Measurements from ENCODE around the gene TP53.

GRCh38 chr17:7636163-7636562, 51.1 kb downstream of the TP53 start:
- TF ChIP-seq POLR2AphosphoS5 (IDR thresholded peaks at IDR 0.05; ENCODE audit: low read depth, low read length) = no peak
- no peak for TF ChIP-seq TAF1 (IDR thresholded peaks at IDR 0.05; ENCODE audit: low read depth, low read length)
- no peak for TF ChIP-seq POLR2A (IDR thresholded peaks at IDR 0.05; ENCODE audit: low read depth, low read length)
- TF ChIP-seq PAX5 (IDR thresholded peaks at IDR 0.05; ENCODE audit: insufficient read depth, low read length, severe bottlenecking) = no peak
